ENCODE results near the gene GDAP1L1. TPM values are rescaled to one million over a fixed set of nuclear protein-coding genes. Genes with fewer than 3 reads are reported as not detected.

The GDAP1L1 gene
- total RNA-seq, 1 experiment from 2014 or later = 4.2 TPM

- Histone ChIP-seq H3K4me3 (ENCODE audit: low read depth, low read length) (no peak overlapping the region), H3K27me3 (replicated peaks; ENCODE audit: control insufficient read depth, insufficient read depth, low read length) (no peaks in the 10 kb centered on the region), H3K36me3 (ENCODE audit: control insufficient read depth, insufficient read depth, low read length) (no peaks in the 10 kb centered on the region; the same call in 1 of the 2 replicates), H3K9me3 (no peaks in the 10 kb centered on the region), H3K4me1 (peaks cover 24% of the 10 kb centered on the region)
- no peak overlapping the region for H3K4me3 Mint-ChIP-seq (ENCODE audit: unreplicated experiment)
- H3K27ac Mint-ChIP-seq (ENCODE audit: unreplicated experiment) = peak overlapping the region; percentile 31
- H3K9me3 Mint-ChIP-seq (ENCODE audit: unreplicated experiment) = peaks cover 2% of the 10 kb centered on the region
- ChIA-PET CTCF (no interaction called here), POLR2A (interaction anchor here (0.7 kb wide), 1 partner anchor 78 kb away, joined by 3 read pairs; no protein-coding TSS in a partner anchor)
- intact Hi-C loops (cut with micrococcal nuclease; ENCODE audit: unreplicated experiment) = no loop called here
- no peak for DNase-seq
- H3K36me3 Mint-ChIP-seq (ENCODE audit: insufficient read depth, unreplicated experiment) = peaks cover 24% of the 10 kb centered on the region
- TF ChIP-seq CTCF (IDR thresholded peaks at IDR 0.05; ENCODE audit: insufficient read depth in 1 of 2, low read depth in 1 of 2, low read length in 1 of 2, severe bottlenecking in 1 of 2, unreplicated experiment in 1 of 2) = no peak
- H3K4me1 Mint-ChIP-seq (ENCODE audit: low read depth, unreplicated experiment) = peaks cover 37% of the 10 kb centered on the region
- no TSS peak for BruUV-seq (replicated peaks)
- H3K27me3 Mint-ChIP-seq (ENCODE audit: insufficient read depth, unreplicated experiment) = no peaks in the 10 kb centered on the region
Measured at GRCh38 chr20:44306927-44307326, 59.8 kb downstream of the GDAP1L1 start.

- H3K9me3 ChIP-seq = no peaks in the 10 kb centered on the region
- no peaks in the 10 kb centered on the region for H3K27me3 ChIP-seq (replicated peaks; ENCODE audit: control insufficient read depth, insufficient read depth, low read length)
- CTCF ChIA-PET = interaction anchor here (0.7 to 6.7 kb wide), 36 partner anchors 8 to 299 kb away, joined by 3 to 244 read pairs (median 6); partner anchors contain the start of genes GDAP1L1, HNF4A, OSER1 and TTPAL
- H3K4me3 ChIP-seq (ENCODE audit: low read depth, low read length) = peak overlapping the region; percentile 77
- DNase-seq = peak in 1 of 2 experiments; percentile 33
- no peaks in the 10 kb centered on the region; the same call in 1 of the 2 replicates for H3K36me3 ChIP-seq (ENCODE audit: control insufficient read depth, insufficient read depth, low read length)
- TSS peak; percentile 59 for BruUV-seq (replicated peaks)
- peaks cover 10% of the 10 kb centered on the region for H3K4me1 ChIP-seq
- H3K4me1 Mint-ChIP-seq (ENCODE audit: low read depth, unreplicated experiment) = peaks cover 13% of the 10 kb centered on the region
- intact Hi-C loops (cut with micrococcal nuclease; ENCODE audit: unreplicated experiment) = loop anchor here (1.0 to 5.0 kb wide), 5 partner anchors 8 to 302 kb away; no protein-coding TSS in a partner anchor
- H3K4me3 Mint-ChIP-seq (ENCODE audit: unreplicated experiment) = peak overlapping the region; percentile 84
- H3K27me3 Mint-ChIP-seq (ENCODE audit: insufficient read depth, unreplicated experiment) = no peaks in the 10 kb centered on the region
- TF ChIP-seq CTCF (IDR thresholded peaks at IDR 0.05; ENCODE audit: insufficient read depth in 1 of 2, low read depth in 1 of 2, low read length in 1 of 2, severe bottlenecking in 1 of 2, unreplicated experiment in 1 of 2) = no peak
- H3K27ac Mint-ChIP-seq (ENCODE audit: unreplicated experiment) = peak overlapping the region; percentile 48
- POLR2A ChIA-PET = interaction anchor here (0.6 to 1.9 kb wide), 9 partner anchors 8 to 161 kb away, joined by 3 to 8 read pairs (median 6); partner anchors contain the start of gene HNF4A
- no peaks in the 10 kb centered on the region for H3K9me3 Mint-ChIP-seq (ENCODE audit: unreplicated experiment)
- peaks cover 20% of the 10 kb centered on the region for H3K36me3 Mint-ChIP-seq (ENCODE audit: insufficient read depth, unreplicated experiment)
Measured at GRCh38 chr20:44309763-44310663, 62.9 kb downstream of the GDAP1L1 start.
